Endodermal cell (in vitro differentiated cells): ENCODE data around the gene PTPRN2. TPM values are rescaled to one million over a fixed set of nuclear protein-coding genes. Genes with fewer than 3 reads are reported as not detected.

ENCODE experiments used
- DNase-seq: peaks from one replicate; pipeline ENCODE4 v3.0.0-alpha.2; 2017
- H3K27ac ChIP-seq: 2 replicates; pipeline ENCODE4 v1.5.1; 2013; ENCODE audit warnings: mild to moderate bottlenecking, low read depth, low read length, moderate library complexity
- H3K27me3 ChIP-seq: 2 replicates; pipeline ENCODE4 v1.6.1; 2013; ENCODE audit warnings: mild to moderate bottlenecking, low read length, moderate library complexity; ENCODE audit not compliant: insufficient read depth, control insufficient read depth, poor library complexity, severe bottlenecking
- H3K36me3 ChIP-seq: 2 replicates; pipeline ENCODE4 v1.7.0; 2013; ENCODE audit warnings: mild to moderate bottlenecking, low read length, moderate library complexity; ENCODE audit not compliant: control insufficient read depth, insufficient read depth
- H3K4me1 ChIP-seq: one replicate; pipeline ENCODE4 v1.7.0; 2013; ENCODE audit warnings: low read length; ENCODE audit not compliant: control insufficient read depth, insufficient read depth
- H3K4me3 ChIP-seq: 2 replicates; pipeline ENCODE4 v1.5.1; 2013; ENCODE audit warnings: mild to moderate bottlenecking, low read length, moderate library complexity
- H3K9ac ChIP-seq: 2 replicates; pipeline ENCODE4 v1.6.1; 2013; ENCODE audit warnings: mild to moderate bottlenecking, low read length, moderate library complexity; ENCODE audit not compliant: poor library complexity, severe bottlenecking; ENCODE audit errors: extremely low read depth
- H3K9me3 ChIP-seq: 2 replicates; pipeline ENCODE4 v1.6.1; 2013; ENCODE audit warnings: mild to moderate bottlenecking, low read length, moderate library complexity; ENCODE audit not compliant: control insufficient read depth
- H3K27ac Mint-ChIP-seq: 2 replicates; pipeline ENCODE4 v1.8.0; 2020; ENCODE audit warnings: mixed read lengths
- H3K27me3 Mint-ChIP-seq: 2 replicates; pipeline ENCODE4 v1.8.0; 2021; ENCODE audit warnings: mild to moderate bottlenecking, mixed read lengths; ENCODE audit not compliant: insufficient read depth
- H3K36me3 Mint-ChIP-seq: 2 replicates; pipeline ENCODE4 v1.8.0; 2020; ENCODE audit warnings: low read depth, mixed read lengths
- H3K4me1 Mint-ChIP-seq: 2 replicates; pipeline ENCODE4 v1.8.0; 2020; ENCODE audit warnings: mixed read lengths
- H3K4me3 Mint-ChIP-seq: 2 replicates; pipeline ENCODE4 v1.8.0; 2020; ENCODE audit warnings: mild to moderate bottlenecking, moderate library complexity, mixed read lengths
- H3K9me3 Mint-ChIP-seq: 2 replicates; pipeline ENCODE4 v1.8.0; 2020; ENCODE audit warnings: mild to moderate bottlenecking, mixed read lengths
- WGBS, 2 experiments: methylation state at CpG; one replicate each; pipeline versions ENCODE4 v1.1.5 to v1.1.7; 2013; ENCODE audit warnings: missing lambda C conversion rate in 2 of 2, mixed read lengths in 1 of 2; ENCODE audit not compliant: insufficient coverage in 1 of 2, insufficient read length in 1 of 2; 5-methylcytosine and 5-hydroxymethylcytosine counted together
- total RNA-seq, 2 donors: library from RNA; stranded (reverse); fragmentation: NEBNext Ultra II Directional in 1 of 2; extraction: Animal tissue kit (Norgen Biotek cat#: 25700) in 1 of 2; gene quantifications; 2 replicates in 1 of 2; 3 replicates in 1 of 2; pipeline ENCODE4 v1.2.1, GENCODE V29; 2021
- TF ChIP-seq, protein P1 (sequence below): fragments of 200-600 bp; sonication (generic); conservative IDR thresholded peaks from 2 replicates; pipeline ENCODE4 v1.5.0; 2021; ENCODE audit warnings: antibody characterized with exemption, mild to moderate bottlenecking

The PTPRN2 gene
- total RNA-seq, 2 donors from 2014 or later = 0.69 to 1.2 TPM

DNA sequence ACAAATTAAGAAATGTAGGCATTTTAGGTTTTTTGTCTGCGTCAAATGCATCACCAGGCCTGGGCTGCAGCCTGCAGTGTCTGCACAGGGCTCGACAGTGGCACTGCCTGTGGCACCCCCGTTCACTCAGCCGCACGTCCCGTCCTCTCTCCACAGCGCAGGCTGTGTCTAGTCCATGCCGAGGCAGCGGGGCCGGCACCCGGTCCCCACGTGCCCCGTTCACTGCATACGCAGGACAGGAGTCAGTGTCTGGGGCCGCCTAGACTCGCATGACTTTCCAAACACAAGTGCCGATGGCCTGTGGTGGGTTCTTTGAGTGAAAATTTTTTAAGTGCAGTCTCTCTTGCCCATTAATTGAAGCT lies 446.4 kb downstream of the PTPRN2 start:
- no peak overlapping the region for H3K4me3 Mint-ChIP-seq

DNA sequence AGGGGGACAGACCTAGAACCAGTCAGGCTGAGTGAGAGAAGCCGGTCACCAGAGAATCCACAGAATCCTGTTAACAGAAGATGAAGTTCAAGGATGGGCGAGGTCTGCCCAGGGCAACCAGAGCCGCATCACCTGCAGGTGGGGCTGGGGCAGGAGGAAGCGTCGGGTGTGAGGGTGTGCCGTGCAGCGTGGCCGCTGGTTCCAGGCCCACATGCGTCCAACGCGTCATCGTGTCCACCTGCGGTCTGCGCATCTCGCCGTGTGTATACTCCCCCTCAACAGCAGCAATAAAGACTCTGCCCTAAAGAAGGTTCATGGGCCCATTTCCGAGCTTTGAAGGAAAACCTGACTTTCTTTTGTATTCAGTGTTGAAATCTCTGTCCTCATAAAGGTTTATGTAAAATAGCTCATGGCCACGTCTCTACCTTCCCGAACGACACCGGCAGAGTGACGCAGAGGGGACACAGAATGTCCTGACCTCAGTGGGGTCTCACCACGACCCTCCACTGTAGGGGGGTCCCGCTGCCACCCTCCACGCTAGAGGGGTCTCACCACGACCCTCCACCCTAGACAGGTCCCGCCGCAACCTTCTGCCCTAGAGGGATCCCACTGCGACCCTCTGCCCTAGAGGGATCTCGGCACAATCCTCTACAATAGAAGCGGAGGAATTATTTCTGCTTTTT lies 446.9 kb downstream of the PTPRN2 start:
- no peak overlapping the region for H3K27ac ChIP-seq
- H3K27me3 Mint-ChIP-seq = no peaks in the 10 kb centered on the region
- DNase-seq = peak; percentile 20
- H3K4me1 Mint-ChIP-seq = no peaks in the 10 kb centered on the region
- no peak overlapping the region for H3K27ac Mint-ChIP-seq
- peaks cover 6% of the 10 kb centered on the region for H3K9me3 Mint-ChIP-seq
- H3K4me3 Mint-ChIP-seq = no peak overlapping the region
- no peaks in the 10 kb centered on the region for H3K27me3 ChIP-seq
- H3K36me3 ChIP-seq = no peaks in the 10 kb centered on the region
- no peaks in the 10 kb centered on the region for H3K36me3 Mint-ChIP-seq
- WGBS, 2 experiments = 84 to 90% methylated on average over 24 to 30 of the region's 31 CpGs
- H3K9me3 ChIP-seq = peaks cover 88% of the 10 kb centered on the region
- H3K4me3 ChIP-seq = no peak overlapping the region
- H3K9ac ChIP-seq = no peak overlapping the region
- TF ChIP-seq, protein P1, sequence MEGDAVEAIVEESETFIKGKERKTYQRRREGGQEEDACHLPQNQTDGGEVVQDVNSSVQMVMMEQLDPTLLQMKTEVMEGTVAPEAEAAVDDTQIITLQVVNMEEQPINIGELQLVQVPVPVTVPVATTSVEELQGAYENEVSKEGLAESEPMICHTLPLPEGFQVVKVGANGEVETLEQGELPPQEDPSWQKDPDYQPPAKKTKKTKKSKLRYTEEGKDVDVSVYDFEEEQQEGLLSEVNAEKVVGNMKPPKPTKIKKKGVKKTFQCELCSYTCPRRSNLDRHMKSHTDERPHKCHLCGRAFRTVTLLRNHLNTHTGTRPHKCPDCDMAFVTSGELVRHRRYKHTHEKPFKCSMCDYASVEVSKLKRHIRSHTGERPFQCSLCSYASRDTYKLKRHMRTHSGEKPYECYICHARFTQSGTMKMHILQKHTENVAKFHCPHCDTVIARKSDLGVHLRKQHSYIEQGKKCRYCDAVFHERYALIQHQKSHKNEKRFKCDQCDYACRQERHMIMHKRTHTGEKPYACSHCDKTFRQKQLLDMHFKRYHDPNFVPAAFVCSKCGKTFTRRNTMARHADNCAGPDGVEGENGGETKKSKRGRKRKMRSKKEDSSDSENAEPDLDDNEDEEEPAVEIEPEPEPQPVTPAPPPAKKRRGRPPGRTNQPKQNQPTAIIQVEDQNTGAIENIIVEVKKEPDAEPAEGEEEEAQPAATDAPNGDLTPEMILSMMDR = no peak
- no peaks in the 10 kb centered on the region for H3K4me1 ChIP-seq

More for the DNA sequence above, 446.4 kb downstream of the PTPRN2 start:
- peaks cover 12% of the 10 kb centered on the region for H3K9me3 Mint-ChIP-seq
- TF ChIP-seq, protein P1 = no peak
- H3K36me3 Mint-ChIP-seq = no peaks in the 10 kb centered on the region
- Histone ChIP-seq H3K4me1 (no peaks in the 10 kb centered on the region), H3K27ac (no peak overlapping the region), H3K27me3 (no peaks in the 10 kb centered on the region), H3K9ac (no peak overlapping the region), H3K36me3 (no peaks in the 10 kb centered on the region), H3K9me3 (peaks cover 88% of the 10 kb centered on the region), H3K4me3 (no peak overlapping the region)
- WGBS, 2 experiments = 90 to 92% methylated on average over 16 to 17 of the region's 17 CpGs
- H3K27me3 Mint-ChIP-seq = no peaks in the 10 kb centered on the region
- H3K4me1 Mint-ChIP-seq = no peaks in the 10 kb centered on the region
- DNase-seq = no peak
- no peak overlapping the region for H3K27ac Mint-ChIP-seq

DNA sequence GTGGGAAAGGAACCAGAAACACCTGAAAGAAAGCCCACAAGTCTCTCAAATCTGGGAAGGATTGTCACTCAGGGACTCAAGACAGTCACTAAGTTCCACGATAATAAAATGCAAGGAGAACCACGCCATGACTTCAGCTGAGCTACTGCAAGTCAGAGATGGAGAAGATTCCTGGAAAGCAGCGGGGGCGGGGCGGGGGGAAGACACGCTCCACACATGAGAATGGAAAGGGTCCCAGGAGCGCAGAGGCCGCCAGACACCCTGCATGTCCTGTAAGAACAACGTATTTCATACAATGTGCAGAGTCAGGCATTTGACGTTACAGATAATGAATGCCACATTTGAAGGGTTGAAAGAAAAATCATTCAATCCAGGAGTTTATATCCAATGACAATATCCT lies 448.1 kb downstream of the PTPRN2 start:
- Histone ChIP-seq H3K4me1 (no peaks in the 10 kb centered on the region), H3K4me3 (peak overlapping the region; percentile 40), H3K9ac (no peak overlapping the region), H3K27ac (no peak overlapping the region), H3K9me3 (peaks cover 86% of the 10 kb centered on the region), H3K27me3 (no peaks in the 10 kb centered on the region), H3K36me3 (no peaks in the 10 kb centered on the region)
- Mint-ChIP-seq H3K36me3 (no peaks in the 10 kb centered on the region), H3K27ac (no peak overlapping the region), H3K27me3 (no peaks in the 10 kb centered on the region), H3K4me1 (no peaks in the 10 kb centered on the region), H3K4me3 (no peak overlapping the region), H3K9me3 (no peaks in the 10 kb centered on the region)
- 76 to 80% methylated on average over 8 to 10 of the region's 10 CpGs for WGBS, 2 experiments
- no peak for DNase-seq
- TF ChIP-seq, protein P1 = no peak
